ENCODE measurements around the gene GFPT1. TPM values are rescaled to one million over a fixed set of nuclear protein-coding genes. Genes with fewer than 3 reads are reported as not detected.

Gene GFPT1
- total RNA-seq, 1 donor from 2014 or later = 85.7 TPM

Other genes starting within 250 kb of the GFPT1 start
- 90.3 TPM for gene NFU1, start 50.2 kb upstream of the GFPT1 start, total RNA-seq

Measured in cardiac septum (tissue), 1 donor.